Measurements from ENCODE around the gene PIK3AP1. TPM values are rescaled to one million over a fixed set of nuclear protein-coding genes. Genes with fewer than 3 reads are reported as not detected.

PIK3AP1 gene
- total RNA-seq, 1 donor from 2014 or later: 17.7 TPM

Other genes starting within 250 kb of the PIK3AP1 start
- gene TLL2, start 206.6 kb downstream of the PIK3AP1 start, total RNA-seq: not detected
- gene TM9SF3, start 133.5 kb downstream of the PIK3AP1 start, total RNA-seq: 139 TPM
- 40.7 TPM for gene LCOR, start 111.8 kb upstream of the PIK3AP1 start, total RNA-seq

Measured in mesenteric fat pad (tissue), 1 donor.